Sigmoid colon (tissue), 7 donors: Measurements from ENCODE around the gene PAQR8. TPM values are rescaled to one million over a fixed set of nuclear protein-coding genes. Genes with fewer than 3 reads are reported as not detected.
A peak's percentile ranks its signal among the peaks of the same experiment; 100 is the strongest.

Experiments
- DNase-seq: peaks from one replicate; pipeline ENCODE4 v3.0.0-alpha.2; 2019
- H3K27ac ChIP-seq, 4 donors: fragments of 200-600 bp; sonication (generic); one replicate each; pipeline ENCODE4 v1.5.1; 2016 to 2019; ENCODE audit warnings: mild to moderate bottlenecking in 1 of 4
- H3K27me3 ChIP-seq, 3 donors: fragments of 200-600 bp; sonication (generic); one replicate each; pipeline ENCODE4 v1.5.1; 2019; ENCODE audit warnings: mild to moderate bottlenecking in 1 of 3
- H3K36me3 ChIP-seq, 4 donors: fragments of 200-600 bp; sonication (generic); one replicate each; pipeline ENCODE4 v1.5.1; 2016 to 2019
- H3K4me1 ChIP-seq, 4 donors: fragments of 200-600 bp; sonication (generic); one replicate each; pipeline ENCODE4 v1.5.1; 2017 to 2019
- H3K4me3 ChIP-seq, 4 donors: fragments of 200-600 bp; sonication (generic); one replicate each; pipeline ENCODE4 v1.5.1; 2017 to 2019; ENCODE audit warnings: mild to moderate bottlenecking in 2 of 4, moderate library complexity in 1 of 4
- H3K9me3 ChIP-seq, 4 donors: fragments of 200-600 bp in 3 of 4; sonication (generic) in 3 of 4; one replicate each; pipeline versions ENCODE4 v1.5.1 to v1.6.1; 2013 to 2019
- EP300 ChIP-seq, 4 donors: sonication (generic); formaldehyde crosslinking; IDR thresholded peaks; one replicate each; pipeline ENCODE4 v1.6.1; 2017; ENCODE audit warnings: antibody characterized with exemption in 4 of 4
- POLR2A ChIP-seq, 2 donors: fragments of 450-650 bp; IDR thresholded peaks; one replicate each; pipeline ENCODE4 v1.6.1; 2016; ENCODE audit warnings: antibody characterized with exemption in 2 of 2, mild to moderate bottlenecking in 2 of 2, moderate library complexity in 2 of 2
- POLR2AphosphoS5 ChIP-seq, 4 donors: sonication (generic); formaldehyde crosslinking; IDR thresholded peaks; one replicate each; pipeline ENCODE4 v1.6.1; 2017; ENCODE audit warnings: antibody characterized with exemption in 4 of 4
- WGBS, 2 donors: extraction: QIAGEN DNeasy Blood & Tissue Kit; methylation state at CpG; one replicate each; pipeline ENCODE4 v1.1.7; 2013; 5-methylcytosine and 5-hydroxymethylcytosine counted together
- intact Hi-C: fragments of 100-400 bp; cut with DNase I; formaldehyde crosslinking; loops from one replicate; pipeline ENCODE4 v1.15.1; 2023
- polyA plus RNA-seq, 3 donors: library from polyadenylated mRNA; stranded (reverse); fragments of 200-250 nt; gene quantifications; one replicate each; pipeline ENCODE4 v1.2.3, GENCODE V29; 2013
- total RNA-seq, 4 donors: library from RNA; depleted of rRNA; stranded (reverse); fragments of >200 nt; gene quantifications; one replicate each; pipeline ENCODE4 v1.1.0, GENCODE V29; 2016
- TF ChIP-seq, protein P1 (sequence below), 4 experiments: fragments of 450-650 bp in 3 of 4; fragments of 200-600 bp in 1 of 4; IDR thresholded peaks; one replicate each; pipeline ENCODE4 v1.5.1; 2016 to 2019; ENCODE audit warnings: antibody characterized with exemption in 4 of 4, mild to moderate bottlenecking in 3 of 4, moderate library complexity in 2 of 4
- donor health status: healthy with polysubstance abuse.
- donor health status: Bipolar disorder and iron deficiency.
- donor health status: healthy.

PAQR8 gene
- total and polyA plus RNA-seq, 7 donors: 12.2 to 49.2 (median 15.6) TPM

DNA sequence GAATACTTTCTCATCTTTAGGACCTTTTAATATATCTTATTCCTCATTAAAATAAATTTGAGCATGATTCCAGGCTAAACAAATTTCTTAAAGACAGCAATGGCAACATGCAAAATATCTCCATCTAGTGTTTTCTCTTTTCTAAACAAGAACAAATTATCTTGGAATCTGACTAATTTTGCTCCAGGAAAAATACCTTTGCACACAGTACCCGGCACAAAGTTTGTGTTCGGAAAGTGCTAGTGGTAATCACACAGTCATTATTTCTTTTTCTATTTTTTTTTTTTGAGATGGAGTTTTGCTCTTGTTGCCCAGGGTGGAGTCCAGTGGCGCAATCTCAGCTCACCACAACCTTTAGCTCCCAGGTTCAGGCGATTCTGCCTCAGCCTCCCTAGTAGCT is 50.0 kb downstream of the PAQR8 start:
- TF ChIP-seq POLR2AphosphoS5 (IDR thresholded peaks at IDR 0.05) (no peak), EP300 (IDR thresholded peaks at IDR 0.05) (no peak), POLR2A (IDR thresholded peaks at IDR 0.05) (no peak)
- H3K9me3 ChIP-seq: no peaks in the 10 kb centered on the region
- no peak overlapping the region for H3K4me3 ChIP-seq
- H3K27ac ChIP-seq: no peak overlapping the region
- no peaks in the 10 kb centered on the region for H3K36me3 ChIP-seq
- H3K4me1 ChIP-seq: peaks cover 0 to 19% (median 17%) of the 10 kb centered on the region in 4 donors
- 75 to 91% methylated on average over 4 of the region's 4 CpGs for WGBS, 2 donors
- H3K27me3 ChIP-seq: no peaks in the 10 kb centered on the region
- no peak for DNase-seq
- intact Hi-C loops: no loop called here

DNA sequence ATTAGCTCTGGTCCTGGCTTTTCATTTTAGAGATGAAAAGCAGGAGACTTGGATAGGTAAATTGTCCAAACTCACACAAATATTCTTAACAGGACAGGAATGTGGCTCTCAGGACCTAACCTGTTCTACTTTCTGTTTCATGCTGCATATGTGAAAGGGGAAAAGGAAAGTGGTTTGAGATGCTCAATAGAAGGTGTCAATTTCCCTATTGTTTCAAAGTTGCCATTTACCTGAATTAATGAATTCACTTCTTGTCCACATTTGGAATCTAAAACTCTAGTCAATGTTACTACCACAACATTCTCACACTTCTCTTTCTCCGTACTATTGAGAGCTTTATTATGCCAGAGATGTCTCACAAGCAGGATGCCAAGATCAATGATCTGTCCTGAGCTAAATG is 53.4 kb downstream of the PAQR8 start:
- peaks cover 0 to 28% (median 22%) of the 10 kb centered on the region in 4 donors for H3K4me1 ChIP-seq
- H3K36me3 ChIP-seq: no peaks in the 10 kb centered on the region
- H3K27ac ChIP-seq: no peak overlapping the region
- H3K9me3 ChIP-seq: no peaks in the 10 kb centered on the region
- H3K27me3 ChIP-seq: no peaks in the 10 kb centered on the region
- no peak for TF ChIP-seq EP300 (IDR thresholded peaks at IDR 0.05)
- TF ChIP-seq, protein P1, sequence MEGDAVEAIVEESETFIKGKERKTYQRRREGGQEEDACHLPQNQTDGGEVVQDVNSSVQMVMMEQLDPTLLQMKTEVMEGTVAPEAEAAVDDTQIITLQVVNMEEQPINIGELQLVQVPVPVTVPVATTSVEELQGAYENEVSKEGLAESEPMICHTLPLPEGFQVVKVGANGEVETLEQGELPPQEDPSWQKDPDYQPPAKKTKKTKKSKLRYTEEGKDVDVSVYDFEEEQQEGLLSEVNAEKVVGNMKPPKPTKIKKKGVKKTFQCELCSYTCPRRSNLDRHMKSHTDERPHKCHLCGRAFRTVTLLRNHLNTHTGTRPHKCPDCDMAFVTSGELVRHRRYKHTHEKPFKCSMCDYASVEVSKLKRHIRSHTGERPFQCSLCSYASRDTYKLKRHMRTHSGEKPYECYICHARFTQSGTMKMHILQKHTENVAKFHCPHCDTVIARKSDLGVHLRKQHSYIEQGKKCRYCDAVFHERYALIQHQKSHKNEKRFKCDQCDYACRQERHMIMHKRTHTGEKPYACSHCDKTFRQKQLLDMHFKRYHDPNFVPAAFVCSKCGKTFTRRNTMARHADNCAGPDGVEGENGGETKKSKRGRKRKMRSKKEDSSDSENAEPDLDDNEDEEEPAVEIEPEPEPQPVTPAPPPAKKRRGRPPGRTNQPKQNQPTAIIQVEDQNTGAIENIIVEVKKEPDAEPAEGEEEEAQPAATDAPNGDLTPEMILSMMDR (IDR thresholded peaks at IDR 0.05): no peak
- intact Hi-C loops: no loop called here
- WGBS, 2 donors: 80 to 81% methylated on average over 1 of the region's 1 CpG
- DNase-seq: no peak
- H3K4me3 ChIP-seq: no peak overlapping the region

DNA sequence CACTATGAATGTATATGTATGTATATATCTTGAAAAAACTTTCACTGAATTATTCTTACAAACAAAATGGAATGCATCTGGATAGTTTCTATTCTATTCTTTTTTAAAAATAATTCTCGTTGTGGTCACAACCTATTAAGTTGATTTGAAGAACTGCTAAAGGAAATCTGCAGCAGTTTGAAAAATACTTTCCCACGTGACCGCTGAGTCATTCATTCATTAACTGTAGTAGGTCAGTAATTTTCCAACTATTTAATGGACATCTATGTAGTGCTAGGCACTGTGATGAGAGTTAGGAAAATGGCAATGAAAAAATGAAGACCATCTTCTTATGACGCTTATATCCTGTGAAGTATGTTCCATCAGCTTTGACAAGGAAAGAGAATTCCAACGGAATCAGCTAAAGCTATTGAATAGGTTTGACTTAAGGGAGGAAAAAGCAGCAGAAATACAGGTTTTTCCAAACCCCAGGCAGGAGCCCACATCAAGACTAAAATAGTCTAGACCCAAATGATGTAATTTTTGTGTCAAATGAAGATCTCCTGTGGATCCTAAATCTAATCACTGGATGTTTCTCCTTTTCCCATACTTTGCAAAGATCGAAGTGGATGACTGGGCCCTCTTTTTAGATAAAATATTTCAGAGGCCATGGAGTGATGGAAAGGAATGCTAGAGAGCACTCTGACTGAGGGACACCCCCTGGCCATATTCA is 54.1 kb downstream of the PAQR8 start:
- Histone ChIP-seq H3K4me3 (no peak overlapping the region), H3K9me3 (no peaks in the 10 kb centered on the region), H3K4me1 (peaks cover 0 to 27% (median 19%) of the 10 kb centered on the region in 4 donors), H3K27me3 (no peaks in the 10 kb centered on the region), H3K36me3 (no peaks in the 10 kb centered on the region), H3K27ac (peak overlapping the region in 1 of 4 donors; percentile 15)
- 49 to 58% methylated on average over 6 of the region's 6 CpGs for WGBS, 2 donors
- no peak for DNase-seq
- TF ChIP-seq POLR2A (IDR thresholded peaks at IDR 0.05) (no peak), POLR2AphosphoS5 (IDR thresholded peaks at IDR 0.05) (no peak), EP300 (IDR thresholded peaks at IDR 0.05) (no peak)
- TF ChIP-seq, protein P1 (IDR thresholded peaks at IDR 0.05): no peak
- intact Hi-C loops: loop anchor here (1.0 kb wide), 2 partner anchors 182 to 247 kb away; no protein-coding TSS in a partner anchor

DNA sequence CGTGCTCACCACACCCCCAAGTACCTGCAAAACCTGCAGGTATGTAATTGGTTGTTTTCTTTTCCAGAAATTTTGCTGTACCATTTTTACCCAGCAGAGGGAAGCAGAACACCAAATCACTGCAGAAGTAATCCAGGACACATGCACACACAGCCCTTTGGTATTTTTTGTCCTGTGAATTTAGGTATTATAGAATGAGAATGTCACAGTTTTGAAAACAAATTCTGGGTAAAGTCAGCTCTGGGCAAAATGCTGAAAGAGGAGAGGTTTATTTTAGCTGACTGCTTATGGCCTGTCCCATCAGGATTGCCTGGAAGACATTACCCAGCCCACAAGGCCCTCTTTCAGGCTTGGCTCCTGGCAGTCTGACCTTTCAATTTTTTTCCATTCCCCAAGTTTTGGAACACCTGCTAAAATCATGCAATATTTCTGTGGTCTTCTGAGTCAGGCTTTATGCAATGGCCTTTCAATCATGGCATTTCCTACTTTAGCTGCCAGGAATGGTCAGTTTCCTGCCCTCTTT is 54.7 kb downstream of the PAQR8 start:
- 0% methylated on average over 1 of the region's 1 CpG for WGBS, 2 donors
- Histone ChIP-seq H3K4me3 (no peak overlapping the region), H3K27ac (peak overlapping the region in 2 of 4 donors; percentile 15 to 43), H3K27me3 (no peaks in the 10 kb centered on the region), H3K9me3 (no peaks in the 10 kb centered on the region), H3K36me3 (no peaks in the 10 kb centered on the region), H3K4me1 (peaks cover 0 to 24% (median 15%) of the 10 kb centered on the region in 4 donors)
- DNase-seq: no peak
- intact Hi-C loops: loop anchor here (1.0 kb wide), 3 partner anchors 157 to 247 kb away; no protein-coding TSS in a partner anchor
- no peak for TF ChIP-seq POLR2A (IDR thresholded peaks at IDR 0.05)
- TF ChIP-seq, protein P1 (IDR thresholded peaks at IDR 0.05): peak; percentile 48 to 89 (median 82)

DNA sequence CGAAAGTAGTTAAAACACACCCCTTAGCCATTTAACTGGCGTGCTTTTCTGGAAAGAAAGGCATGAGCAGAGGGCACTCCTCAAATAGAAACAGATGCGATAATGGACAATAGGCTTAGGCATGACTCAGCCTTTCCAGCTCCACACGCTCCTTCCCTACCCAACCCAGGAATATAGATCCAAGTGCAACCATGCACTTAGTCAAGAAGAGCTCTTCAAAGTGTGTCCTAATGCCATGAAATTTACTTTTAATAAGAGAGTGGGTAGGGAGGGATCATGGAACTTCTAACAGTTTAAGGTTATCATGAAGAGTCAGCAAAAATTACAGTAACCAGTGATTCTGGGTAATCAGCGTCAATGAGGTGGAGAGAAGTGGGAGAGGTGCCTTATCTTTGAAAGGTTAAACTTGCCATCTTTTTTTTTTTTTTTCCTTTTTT is 55.7 kb downstream of the PAQR8 start:
- 86 to 90% methylated on average over 5 of the region's 5 CpGs for WGBS, 2 donors
- intact Hi-C loops: loop anchor here (1.0 kb wide), 1 partner anchor 156 kb away; no protein-coding TSS in a partner anchor
- no peak overlapping the region for H3K4me3 ChIP-seq
- H3K27ac ChIP-seq: peak overlapping the region in 2 of 4 donors; percentile 43 to 44
- no peak for DNase-seq
- H3K27me3 ChIP-seq: no peaks in the 10 kb centered on the region
- no peaks in the 10 kb centered on the region for H3K9me3 ChIP-seq
- peaks cover 0 to 24% (median 14%) of the 10 kb centered on the region in 4 donors for H3K4me1 ChIP-seq
- no peak for TF ChIP-seq POLR2A (IDR thresholded peaks at IDR 0.05)
- TF ChIP-seq, protein P1 (IDR thresholded peaks at IDR 0.05): no peak
- no peak for TF ChIP-seq EP300 (IDR thresholded peaks at IDR 0.05)
- no peak for TF ChIP-seq POLR2AphosphoS5 (IDR thresholded peaks at IDR 0.05)
- no peaks in the 10 kb centered on the region for H3K36me3 ChIP-seq
